Measurements from ENCODE around the gene TMEM121.

The TMEM121 gene

DNA sequence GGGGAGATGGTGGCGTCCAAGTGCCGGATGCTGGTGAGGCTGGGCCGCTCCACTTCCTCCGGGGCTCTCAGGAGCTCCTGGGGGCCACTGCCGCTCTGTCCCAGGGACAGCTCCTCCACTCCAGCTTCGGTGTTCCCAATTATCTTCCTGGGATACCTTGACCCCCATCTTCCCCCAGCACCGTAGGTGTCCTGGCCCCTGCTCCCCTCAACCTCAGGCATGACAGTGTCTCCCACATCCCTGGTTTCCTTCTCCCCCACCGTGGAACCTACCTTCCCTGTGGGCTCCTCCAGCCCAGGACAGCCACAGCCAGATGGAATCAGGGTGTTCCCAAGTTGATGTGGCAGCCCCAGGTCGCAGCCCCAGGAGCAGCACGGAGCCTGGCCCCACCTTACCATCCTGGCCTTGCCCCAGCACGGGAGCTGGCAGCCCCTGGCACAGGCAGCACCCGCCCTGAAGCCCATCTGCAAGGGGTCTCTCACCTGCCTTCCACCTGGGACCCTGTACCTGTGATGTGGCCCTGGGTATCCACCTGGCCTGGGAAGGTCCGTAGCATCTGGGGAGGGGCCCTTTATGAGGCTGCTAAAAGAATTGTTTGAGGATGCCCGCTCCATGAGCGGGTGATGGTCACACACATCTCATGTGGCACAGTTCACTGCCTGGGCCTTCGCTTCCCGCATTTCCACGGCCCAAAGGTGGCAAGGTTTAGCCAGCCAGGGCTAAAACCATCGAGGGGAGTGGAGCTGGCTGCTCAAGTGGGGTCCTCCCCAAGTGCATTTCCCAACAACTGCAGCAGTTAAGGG lies 4.1 kb downstream of the TMEM121 start:
- no peak for TF ChIP-seq CEBPB (IDR thresholded peaks at IDR 0.05)
- no peak for TF ChIP-seq USF1 (IDR thresholded peaks at IDR 0.05)
- TF ChIP-seq TCF12 (IDR thresholded peaks at IDR 0.05; ENCODE audit: low read depth), result no peak
- TF ChIP-seq MAX (IDR thresholded peaks at IDR 0.05), result no peak
- no peak for TF ChIP-seq EGR1 (IDR thresholded peaks at IDR 0.05)
- no peak for TF ChIP-seq CREB1 (IDR thresholded peaks at IDR 0.05; ENCODE audit: low read depth)
- TF ChIP-seq FOXM1 (IDR thresholded peaks at IDR 0.05; ENCODE audit: borderline replicate concordance, low read depth), result no peak
- TF ChIP-seq TAF1 (IDR thresholded peaks at IDR 0.05; ENCODE audit: low read depth), result no peak
- TF ChIP-seq TEAD4 (IDR thresholded peaks at IDR 0.05), result no peak
- TF ChIP-seq EP300 (IDR thresholded peaks at IDR 0.05; ENCODE audit: borderline replicate concordance), result no peak
- TF ChIP-seq ZBTB7A (IDR thresholded peaks at IDR 0.05; ENCODE audit: low read depth), result no peak
- no peak for TF ChIP-seq RAD21 (IDR thresholded peaks at IDR 0.05; ENCODE audit: low read depth)
- TF ChIP-seq NFIC (IDR thresholded peaks at IDR 0.05), result no peak
- TF ChIP-seq, protein P1, sequence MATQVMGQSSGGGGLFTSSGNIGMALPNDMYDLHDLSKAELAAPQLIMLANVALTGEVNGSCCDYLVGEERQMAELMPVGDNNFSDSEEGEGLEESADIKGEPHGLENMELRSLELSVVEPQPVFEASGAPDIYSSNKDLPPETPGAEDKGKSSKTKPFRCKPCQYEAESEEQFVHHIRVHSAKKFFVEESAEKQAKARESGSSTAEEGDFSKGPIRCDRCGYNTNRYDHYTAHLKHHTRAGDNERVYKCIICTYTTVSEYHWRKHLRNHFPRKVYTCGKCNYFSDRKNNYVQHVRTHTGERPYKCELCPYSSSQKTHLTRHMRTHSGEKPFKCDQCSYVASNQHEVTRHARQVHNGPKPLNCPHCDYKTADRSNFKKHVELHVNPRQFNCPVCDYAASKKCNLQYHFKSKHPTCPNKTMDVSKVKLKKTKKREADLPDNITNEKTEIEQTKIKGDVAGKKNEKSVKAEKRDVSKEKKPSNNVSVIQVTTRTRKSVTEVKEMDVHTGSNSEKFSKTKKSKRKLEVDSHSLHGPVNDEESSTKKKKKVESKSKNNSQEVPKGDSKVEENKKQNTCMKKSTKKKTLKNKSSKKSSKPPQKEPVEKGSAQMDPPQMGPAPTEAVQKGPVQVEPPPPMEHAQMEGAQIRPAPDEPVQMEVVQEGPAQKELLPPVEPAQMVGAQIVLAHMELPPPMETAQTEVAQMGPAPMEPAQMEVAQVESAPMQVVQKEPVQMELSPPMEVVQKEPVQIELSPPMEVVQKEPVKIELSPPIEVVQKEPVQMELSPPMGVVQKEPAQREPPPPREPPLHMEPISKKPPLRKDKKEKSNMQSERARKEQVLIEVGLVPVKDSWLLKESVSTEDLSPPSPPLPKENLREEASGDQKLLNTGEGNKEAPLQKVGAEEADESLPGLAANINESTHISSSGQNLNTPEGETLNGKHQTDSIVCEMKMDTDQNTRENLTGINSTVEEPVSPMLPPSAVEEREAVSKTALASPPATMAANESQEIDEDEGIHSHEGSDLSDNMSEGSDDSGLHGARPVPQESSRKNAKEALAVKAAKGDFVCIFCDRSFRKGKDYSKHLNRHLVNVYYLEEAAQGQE (IDR thresholded peaks at IDR 0.05; ENCODE audit: low read depth), result no peak
- TF ChIP-seq YY1 (IDR thresholded peaks at IDR 0.05; ENCODE audit: low read depth), result no peak

DNA sequence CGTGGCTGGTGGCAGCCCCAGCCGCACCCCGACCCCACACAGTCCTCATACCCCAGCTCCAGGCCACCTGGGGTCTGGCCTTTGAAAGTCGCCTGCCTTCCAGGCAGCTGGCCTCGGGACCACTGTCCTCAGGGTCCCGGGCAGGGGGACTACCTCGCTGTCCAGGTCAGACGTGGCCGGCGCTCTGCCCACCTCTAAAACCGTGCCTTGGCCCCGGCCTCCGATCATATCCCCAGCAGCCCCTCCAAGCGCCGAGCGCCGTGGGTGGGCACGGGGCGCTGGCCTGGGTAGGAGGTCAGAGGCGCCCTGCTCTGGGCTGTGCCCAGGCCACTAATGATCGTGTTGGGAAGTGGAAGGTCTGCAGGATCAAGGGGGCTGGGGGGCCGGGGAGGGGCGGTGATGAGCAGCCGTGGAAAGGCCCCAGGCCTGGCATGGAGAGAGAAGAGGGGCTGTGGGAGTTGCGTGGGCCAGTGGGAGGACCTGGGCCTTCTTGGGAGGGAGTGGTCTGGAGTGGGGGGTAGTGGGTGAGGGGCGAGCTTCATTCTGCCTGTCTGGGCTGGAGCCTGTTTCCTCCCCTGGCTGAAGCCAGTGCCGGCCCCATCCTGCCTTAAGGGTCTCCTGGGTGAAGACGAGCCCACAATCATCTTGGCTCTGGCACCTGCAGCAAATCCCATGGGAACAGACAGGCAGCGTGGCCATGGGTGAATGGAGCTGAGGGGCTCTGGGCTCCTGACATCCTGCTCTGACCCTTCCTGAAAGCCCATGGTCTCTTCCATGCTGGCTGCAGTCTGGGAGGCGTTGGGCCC lies 4.9 kb downstream of the TMEM121 start:
- TF ChIP-seq, protein P1 (IDR thresholded peaks at IDR 0.05; ENCODE audit: low read depth), result no peak

GRCh38 chr14:105531894-105532623 lies 5.7 kb downstream of the TMEM121 start:
- TF ChIP-seq CEBPB (IDR thresholded peaks at IDR 0.05) (no peak), TEAD4 (IDR thresholded peaks at IDR 0.05) (no peak), NFIC (IDR thresholded peaks at IDR 0.05) (no peak)

DNA sequence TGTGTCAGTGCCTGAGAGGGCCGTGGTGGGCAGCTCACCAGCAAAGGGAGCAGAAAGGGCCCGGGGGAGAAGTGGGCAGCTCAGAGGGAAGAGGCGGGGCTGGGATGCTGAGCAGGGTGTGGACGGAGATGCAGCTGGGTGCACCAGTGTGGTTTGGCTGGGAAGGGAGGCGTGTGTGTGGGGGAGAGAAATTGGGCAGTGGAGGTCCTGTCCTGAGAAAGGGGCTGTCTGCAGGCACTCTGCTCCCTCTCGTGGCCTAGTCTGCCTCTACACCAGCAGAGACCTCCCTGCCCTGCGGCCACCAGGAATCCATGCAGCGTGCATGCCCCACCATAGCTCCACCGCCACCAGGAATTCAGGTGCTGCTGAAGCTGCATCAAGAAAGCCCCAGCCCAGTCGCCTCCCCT lies 6.4 kb downstream of the TMEM121 start:
- TF ChIP-seq EP300 (IDR thresholded peaks at IDR 0.05; ENCODE audit: borderline replicate concordance) (no peak), ZBTB7A (IDR thresholded peaks at IDR 0.05; ENCODE audit: low read depth) (no peak), FOXM1 (IDR thresholded peaks at IDR 0.05; ENCODE audit: borderline replicate concordance, low read depth) (no peak), TEAD4 (IDR thresholded peaks at IDR 0.05) (no peak), RAD21 (IDR thresholded peaks at IDR 0.05; ENCODE audit: low read depth) (peak; percentile 42), CREB1 (IDR thresholded peaks at IDR 0.05; ENCODE audit: low read depth) (no peak), CEBPB (IDR thresholded peaks at IDR 0.05) (no peak)

DNA sequence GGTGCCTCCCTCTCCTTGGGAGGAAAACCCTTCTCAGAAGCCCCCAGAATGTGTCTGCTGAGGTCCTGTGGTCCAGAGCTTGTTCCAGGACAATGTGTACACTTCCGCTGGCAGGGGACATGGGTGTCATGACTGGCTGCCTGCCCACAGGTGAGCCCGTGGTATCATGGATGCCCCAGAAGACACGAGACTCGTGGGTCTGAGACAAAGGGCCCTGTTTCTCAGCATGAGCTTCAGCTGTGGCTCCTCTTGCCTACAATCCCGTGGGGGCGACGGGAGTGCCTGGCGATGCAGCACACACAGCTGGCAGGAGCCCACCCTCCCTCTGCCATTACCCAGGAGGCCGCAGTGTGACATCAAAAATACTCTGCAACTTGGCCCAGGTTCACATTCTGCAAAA lies 7.0 kb downstream of the TMEM121 start:
- TF ChIP-seq MAX (IDR thresholded peaks at IDR 0.05) (no peak), TAF1 (IDR thresholded peaks at IDR 0.05; ENCODE audit: low read depth) (no peak), EP300 (IDR thresholded peaks at IDR 0.05; ENCODE audit: borderline replicate concordance) (no peak), NFIC (IDR thresholded peaks at IDR 0.05) (no peak), TEAD4 (IDR thresholded peaks at IDR 0.05) (no peak), CEBPB (IDR thresholded peaks at IDR 0.05) (no peak), TCF12 (IDR thresholded peaks at IDR 0.05; ENCODE audit: low read depth) (no peak)

- TF ChIP-seq CREB1 (IDR thresholded peaks at IDR 0.05; ENCODE audit: low read depth) (no peak), EGR1 (IDR thresholded peaks at IDR 0.05) (no peak), FOXM1 (IDR thresholded peaks at IDR 0.05; ENCODE audit: borderline replicate concordance, low read depth) (no peak), TCF12 (IDR thresholded peaks at IDR 0.05; ENCODE audit: low read depth) (no peak), TEAD4 (IDR thresholded peaks at IDR 0.05) (no peak), MAX (IDR thresholded peaks at IDR 0.05) (no peak), ZBTB7A (IDR thresholded peaks at IDR 0.05; ENCODE audit: low read depth) (no peak), NFIC (IDR thresholded peaks at IDR 0.05) (no peak), CEBPB (IDR thresholded peaks at IDR 0.05) (no peak), TAF1 (IDR thresholded peaks at IDR 0.05; ENCODE audit: low read depth) (no peak), EP300 (IDR thresholded peaks at IDR 0.05; ENCODE audit: borderline replicate concordance) (no peak), YY1 (IDR thresholded peaks at IDR 0.05; ENCODE audit: low read depth) (no peak), USF1 (IDR thresholded peaks at IDR 0.05) (no peak), RAD21 (IDR thresholded peaks at IDR 0.05; ENCODE audit: low read depth) (no peak)
- TF ChIP-seq, protein P1 (IDR thresholded peaks at IDR 0.05; ENCODE audit: low read depth), result no peak
Observed at GRCh38 chr14:105533811-105534498, 7.6 kb downstream of the TMEM121 start.

Measured in Ishikawa (cell line).